BE2C (cell line): ENCODE results near the gene PTPRE.

ENCODE experiments used
- DNase-seq: peaks from one replicate; pipeline ENCODE4 v3.0.0-alpha.2; 2020
- H3K27me3 ChIP-seq: fragments of 250-450 bp; sonication (Bioruptor Pico); 2 replicates; pipeline ENCODE4 v1.5.1; 2020; ENCODE audit warnings: mild to moderate bottlenecking
- H3K36me3 ChIP-seq: fragments of 250-450 bp; sonication (Bioruptor Pico); 2 replicates; pipeline ENCODE4 v1.5.1; 2020; ENCODE audit warnings: mild to moderate bottlenecking
- H3K4me1 ChIP-seq: fragments of 250-450 bp; sonication (Bioruptor Pico); 2 replicates; pipeline ENCODE4 v1.5.1; 2020
- H3K4me3 ChIP-seq: 2 replicates; pipeline ENCODE4 v1.5.1; 2011; ENCODE audit warnings: low read depth, low read length
- H3K9me3 ChIP-seq: fragments of 250-450 bp; sonication (Bioruptor Pico); 2 replicates; pipeline ENCODE4 v1.5.1; 2020
- TF ChIP-seq, protein P1 (sequence below): IDR thresholded peaks from 2 replicates; pipeline ENCODE4 v1.5.1; 2012; ENCODE audit warnings: mild to moderate bottlenecking, low read depth, low read length

Gene PTPRE

DNA sequence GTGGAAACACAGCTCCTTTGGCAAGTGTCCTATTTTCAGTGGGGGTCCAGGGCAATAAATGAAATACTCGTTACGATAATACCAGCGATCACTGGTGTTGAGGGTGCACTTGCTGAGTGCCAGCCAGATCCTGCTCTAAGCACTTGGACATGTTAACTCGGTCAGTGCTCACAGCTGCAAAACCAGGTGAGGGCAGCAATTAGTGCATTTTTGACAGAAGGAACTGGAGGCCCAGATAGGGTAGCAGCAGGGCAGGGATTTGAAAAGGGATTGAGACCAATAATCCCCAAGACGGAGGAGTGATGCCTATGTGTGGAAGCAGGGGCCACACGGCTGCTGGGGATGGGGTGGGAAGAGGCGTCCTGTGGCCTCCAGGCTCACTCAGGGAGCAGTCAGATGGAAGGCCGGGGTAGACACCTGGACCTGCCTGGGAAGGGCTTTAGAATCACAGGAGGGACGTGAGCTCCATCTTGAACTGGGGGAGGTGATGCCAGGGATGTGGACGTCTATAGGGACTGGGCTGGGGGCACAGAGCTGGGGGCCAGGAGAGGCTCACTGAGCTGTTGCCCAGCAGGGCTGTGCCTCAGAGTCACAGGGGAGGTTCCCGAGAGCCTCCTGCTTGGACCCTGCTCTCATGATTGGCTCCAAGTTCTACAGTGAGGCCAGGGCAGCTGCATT, 14.3 kb downstream of the PTPRE start:
- H3K27me3 ChIP-seq: no peaks in the 10 kb centered on the region
- DNase-seq: no peak
- no peaks in the 10 kb centered on the region for H3K9me3 ChIP-seq
- H3K4me3 ChIP-seq: no peak overlapping the region
- TF ChIP-seq, protein P1, sequence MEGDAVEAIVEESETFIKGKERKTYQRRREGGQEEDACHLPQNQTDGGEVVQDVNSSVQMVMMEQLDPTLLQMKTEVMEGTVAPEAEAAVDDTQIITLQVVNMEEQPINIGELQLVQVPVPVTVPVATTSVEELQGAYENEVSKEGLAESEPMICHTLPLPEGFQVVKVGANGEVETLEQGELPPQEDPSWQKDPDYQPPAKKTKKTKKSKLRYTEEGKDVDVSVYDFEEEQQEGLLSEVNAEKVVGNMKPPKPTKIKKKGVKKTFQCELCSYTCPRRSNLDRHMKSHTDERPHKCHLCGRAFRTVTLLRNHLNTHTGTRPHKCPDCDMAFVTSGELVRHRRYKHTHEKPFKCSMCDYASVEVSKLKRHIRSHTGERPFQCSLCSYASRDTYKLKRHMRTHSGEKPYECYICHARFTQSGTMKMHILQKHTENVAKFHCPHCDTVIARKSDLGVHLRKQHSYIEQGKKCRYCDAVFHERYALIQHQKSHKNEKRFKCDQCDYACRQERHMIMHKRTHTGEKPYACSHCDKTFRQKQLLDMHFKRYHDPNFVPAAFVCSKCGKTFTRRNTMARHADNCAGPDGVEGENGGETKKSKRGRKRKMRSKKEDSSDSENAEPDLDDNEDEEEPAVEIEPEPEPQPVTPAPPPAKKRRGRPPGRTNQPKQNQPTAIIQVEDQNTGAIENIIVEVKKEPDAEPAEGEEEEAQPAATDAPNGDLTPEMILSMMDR: no peak
- no peaks in the 10 kb centered on the region for H3K4me1 ChIP-seq
- no peaks in the 10 kb centered on the region for H3K36me3 ChIP-seq

DNA sequence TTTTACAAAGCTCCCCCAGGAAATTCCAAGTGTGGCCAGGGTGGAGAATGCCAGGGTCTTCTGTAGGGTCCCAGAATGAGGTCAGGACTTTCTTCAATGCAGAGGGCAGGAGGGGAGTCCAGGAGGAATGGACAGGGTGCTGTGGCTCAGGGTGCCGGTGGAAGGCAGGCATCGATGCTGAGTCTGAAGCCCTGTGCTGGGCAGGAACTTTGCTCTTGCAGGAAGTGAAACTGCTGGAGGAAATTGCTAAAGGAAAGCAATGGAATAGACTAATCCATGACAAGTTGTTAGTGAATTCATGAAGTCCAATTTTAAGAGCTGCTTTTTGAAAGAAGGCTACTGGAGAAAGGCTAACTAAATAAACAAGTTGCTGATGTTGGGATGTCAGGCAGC, 14.8 kb downstream of the PTPRE start:
- Histone ChIP-seq H3K27me3 (no peaks in the 10 kb centered on the region), H3K4me3 (no peak overlapping the region), H3K9me3 (no peaks in the 10 kb centered on the region), H3K4me1 (no peaks in the 10 kb centered on the region), H3K36me3 (no peaks in the 10 kb centered on the region)
- DNase-seq: no peak
- TF ChIP-seq, protein P1: no peak

DNA sequence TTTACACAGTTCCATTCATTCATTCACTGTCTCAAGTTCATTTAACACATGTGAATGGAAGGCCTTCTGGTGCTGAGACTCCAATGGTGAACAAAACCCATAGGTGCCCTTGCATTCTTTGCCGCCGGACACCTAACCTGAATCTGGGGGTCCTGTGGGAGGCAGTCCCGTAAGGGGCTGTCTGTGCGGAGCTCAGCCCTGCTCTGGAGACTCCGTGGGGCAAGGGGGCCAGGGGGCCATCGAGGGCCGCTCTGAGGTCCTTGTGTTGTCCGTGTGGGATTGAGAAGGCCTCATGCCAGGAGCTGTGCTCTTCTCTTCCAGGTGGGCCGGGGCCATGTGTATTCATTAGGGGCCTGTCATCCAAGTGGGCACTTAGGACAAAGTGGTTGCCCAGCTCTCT, 15.3 kb downstream of the PTPRE start:
- TF ChIP-seq, protein P1: no peak
- Histone ChIP-seq H3K27me3 (no peaks in the 10 kb centered on the region), H3K4me1 (no peaks in the 10 kb centered on the region), H3K36me3 (no peaks in the 10 kb centered on the region), H3K4me3 (no peak overlapping the region), H3K9me3 (no peaks in the 10 kb centered on the region)
- DNase-seq: no peak

DNA sequence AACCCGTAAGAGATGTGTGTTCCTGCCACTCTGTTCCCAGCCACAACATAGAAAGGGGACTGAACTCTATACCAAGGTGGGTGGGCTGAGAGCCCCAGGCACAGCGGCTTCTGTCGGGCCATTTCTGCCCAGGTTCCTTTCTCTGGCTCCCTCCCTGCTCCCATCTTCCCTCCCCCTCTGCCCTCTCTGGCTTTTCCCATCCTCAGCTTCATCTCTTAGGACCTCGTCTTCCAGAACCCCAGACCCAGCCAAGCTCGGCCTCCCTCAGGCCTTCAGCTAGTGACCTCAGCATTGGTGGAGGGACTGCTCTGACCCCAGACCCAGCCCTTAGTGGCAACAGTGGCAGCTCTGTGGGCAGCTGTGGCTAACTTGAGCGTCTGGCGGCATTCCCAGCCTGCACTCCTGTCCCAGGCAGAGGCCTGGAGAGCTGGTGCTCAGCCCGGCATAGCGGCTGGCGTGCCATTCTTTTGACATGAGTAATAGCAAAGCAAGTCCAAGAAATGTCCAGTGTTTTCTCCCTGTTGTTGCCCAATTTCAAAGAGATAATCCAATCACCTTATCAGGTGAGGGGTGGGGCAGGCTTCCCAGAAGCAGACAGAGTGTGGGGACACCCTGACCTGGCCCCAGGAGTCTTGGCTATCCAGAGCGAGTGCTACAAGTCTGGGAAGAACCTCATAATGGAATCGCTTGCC, 15.9 kb downstream of the PTPRE start:
- H3K36me3 ChIP-seq: no peaks in the 10 kb centered on the region
- no peak overlapping the region for H3K4me3 ChIP-seq
- DNase-seq: peak; percentile 59
- no peaks in the 10 kb centered on the region for H3K4me1 ChIP-seq
- no peaks in the 10 kb centered on the region for H3K27me3 ChIP-seq
- no peaks in the 10 kb centered on the region for H3K9me3 ChIP-seq
- TF ChIP-seq, protein P1: no peak

DNA sequence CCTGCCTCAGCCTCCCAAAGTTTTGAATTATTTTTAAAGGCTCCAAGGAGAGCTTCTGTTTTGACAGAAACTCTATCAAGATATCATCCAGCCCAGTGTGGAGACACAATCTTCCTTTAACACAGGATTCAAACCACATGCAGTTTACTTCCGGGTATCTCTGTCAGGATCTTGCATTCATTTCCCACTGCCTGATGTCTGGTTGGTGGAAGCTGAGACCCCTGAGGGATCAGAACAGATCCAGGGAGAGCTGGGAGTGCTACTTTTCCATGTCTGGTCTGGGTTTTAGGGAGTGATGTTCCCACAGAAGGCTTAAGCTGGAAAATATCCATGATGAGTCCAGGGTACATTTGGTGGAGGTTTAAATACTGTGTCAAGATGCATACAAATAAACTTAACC, 16.7 kb downstream of the PTPRE start:
- DNase-seq: no peak
- TF ChIP-seq, protein P1: no peak
- no peaks in the 10 kb centered on the region for H3K4me1 ChIP-seq
- H3K36me3 ChIP-seq: no peaks in the 10 kb centered on the region
- no peaks in the 10 kb centered on the region for H3K27me3 ChIP-seq
- H3K4me3 ChIP-seq: no peak overlapping the region
- no peaks in the 10 kb centered on the region for H3K9me3 ChIP-seq
